ENCODE results near the gene EXD3.
"Not testable (repeated sequence)": the region's sequence is repeated elsewhere in the genome, so short reads cannot be mapped to it uniquely, and the experiment has no call there.

DNA sequence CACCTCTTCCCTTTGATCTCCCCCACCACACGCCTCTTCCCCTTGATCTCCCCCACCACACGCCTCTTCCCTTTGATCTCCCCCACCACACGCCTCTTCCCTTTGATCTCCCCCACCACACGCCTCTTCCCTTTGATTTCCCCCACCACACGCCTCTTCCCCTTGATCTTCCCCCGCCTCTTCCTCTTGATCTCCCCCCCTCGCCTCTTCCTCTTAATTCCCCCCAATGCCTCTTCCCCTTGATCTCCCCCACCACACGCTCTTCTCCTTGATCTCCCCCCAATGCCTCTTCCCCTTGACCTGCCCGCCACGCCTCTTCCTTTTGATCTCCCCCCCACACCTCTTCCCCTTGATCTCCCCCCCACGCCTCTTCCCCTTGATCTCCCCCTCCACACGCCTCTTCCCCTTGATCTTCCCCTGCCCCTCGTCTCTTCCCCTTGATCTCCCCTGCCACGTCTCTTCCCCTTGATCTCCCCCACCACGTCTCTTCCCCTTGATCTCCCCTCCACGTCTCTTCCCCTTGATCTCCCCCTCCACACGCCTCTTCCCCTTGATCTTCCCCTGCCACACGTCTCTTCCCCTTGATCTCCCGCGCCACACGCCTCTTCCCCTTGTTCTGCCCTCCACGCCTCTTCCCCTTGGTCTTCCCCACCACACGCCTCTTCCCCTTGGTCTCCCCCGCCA, 27.7 kb upstream of the EXD3 start:
- TF ChIP-seq, protein P1, sequence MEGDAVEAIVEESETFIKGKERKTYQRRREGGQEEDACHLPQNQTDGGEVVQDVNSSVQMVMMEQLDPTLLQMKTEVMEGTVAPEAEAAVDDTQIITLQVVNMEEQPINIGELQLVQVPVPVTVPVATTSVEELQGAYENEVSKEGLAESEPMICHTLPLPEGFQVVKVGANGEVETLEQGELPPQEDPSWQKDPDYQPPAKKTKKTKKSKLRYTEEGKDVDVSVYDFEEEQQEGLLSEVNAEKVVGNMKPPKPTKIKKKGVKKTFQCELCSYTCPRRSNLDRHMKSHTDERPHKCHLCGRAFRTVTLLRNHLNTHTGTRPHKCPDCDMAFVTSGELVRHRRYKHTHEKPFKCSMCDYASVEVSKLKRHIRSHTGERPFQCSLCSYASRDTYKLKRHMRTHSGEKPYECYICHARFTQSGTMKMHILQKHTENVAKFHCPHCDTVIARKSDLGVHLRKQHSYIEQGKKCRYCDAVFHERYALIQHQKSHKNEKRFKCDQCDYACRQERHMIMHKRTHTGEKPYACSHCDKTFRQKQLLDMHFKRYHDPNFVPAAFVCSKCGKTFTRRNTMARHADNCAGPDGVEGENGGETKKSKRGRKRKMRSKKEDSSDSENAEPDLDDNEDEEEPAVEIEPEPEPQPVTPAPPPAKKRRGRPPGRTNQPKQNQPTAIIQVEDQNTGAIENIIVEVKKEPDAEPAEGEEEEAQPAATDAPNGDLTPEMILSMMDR (IDR thresholded peaks at IDR 0.05), result not testable (repeated sequence)
- TF ChIP-seq POLR2A (IDR thresholded peaks at IDR 0.05), result not testable (repeated sequence)
